Measurements from ENCODE around the gene PPP2R5A. TPM values are rescaled to one million over a fixed set of nuclear protein-coding genes. Genes with fewer than 3 reads are reported as not detected.
"Not testable (repeated sequence)": the region's sequence is repeated elsewhere in the genome, so short reads cannot be mapped to it uniquely, and the experiment has no call there.

The PPP2R5A gene
- total RNA-seq, 1 donor from 2014 or later, result 22.8 TPM

GRCh38 chr1:212293579-212293978 is 8.4 kb downstream of the PPP2R5A start:
- DNase-seq (ENCODE audit: low spot score in 2 of 2), result no peak
- no peak for FAIRE-seq

- no peak for DNase-seq (ENCODE audit: low spot score in 2 of 2)
Observed at GRCh38 chr1:212294983-212295382, 9.8 kb downstream of the PPP2R5A start.

GRCh38 chr1:212295579-212295978 is 10.4 kb downstream of the PPP2R5A start:
- no peak for DNase-seq (ENCODE audit: low spot score in 2 of 2)
- no peak for FAIRE-seq

More at GRCh38 chr1:212294983-212295382, 9.8 kb downstream of the PPP2R5A start:
- no peak for FAIRE-seq

GRCh38 chr1:212297338-212297737 is 12.1 kb downstream of the PPP2R5A start:
- DNase-seq (ENCODE audit: low spot score in 2 of 2) (no peak), FAIRE-seq (no peak)

DNA sequence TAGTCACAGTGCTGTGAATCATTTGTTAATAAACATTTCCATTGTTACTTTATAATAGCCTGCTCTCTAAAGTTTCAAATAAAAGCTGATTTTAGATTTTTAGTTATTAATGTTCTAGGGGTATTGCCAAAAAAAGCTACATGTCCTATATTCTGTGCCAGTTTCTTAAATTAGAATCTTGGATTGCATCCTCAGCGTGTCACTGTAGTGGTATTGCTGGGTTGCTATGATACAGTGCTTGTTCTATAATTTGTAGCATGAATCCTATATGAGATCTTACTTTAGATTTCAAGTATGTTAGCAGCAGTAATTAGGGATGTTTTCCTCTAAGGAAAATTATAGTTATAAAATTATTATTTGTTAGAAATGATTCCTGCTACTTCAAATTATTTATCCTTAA is 16.4 kb downstream of the PPP2R5A start:
- no peak for DNase-seq (ENCODE audit: low spot score in 2 of 2)
- FAIRE-seq, result no peak

- DNase-seq (ENCODE audit: low spot score in 2 of 2) (no peak), FAIRE-seq (no peak)
Observed at GRCh38 chr1:212302745-212303383, 17.7 kb downstream of the PPP2R5A start.

DNA sequence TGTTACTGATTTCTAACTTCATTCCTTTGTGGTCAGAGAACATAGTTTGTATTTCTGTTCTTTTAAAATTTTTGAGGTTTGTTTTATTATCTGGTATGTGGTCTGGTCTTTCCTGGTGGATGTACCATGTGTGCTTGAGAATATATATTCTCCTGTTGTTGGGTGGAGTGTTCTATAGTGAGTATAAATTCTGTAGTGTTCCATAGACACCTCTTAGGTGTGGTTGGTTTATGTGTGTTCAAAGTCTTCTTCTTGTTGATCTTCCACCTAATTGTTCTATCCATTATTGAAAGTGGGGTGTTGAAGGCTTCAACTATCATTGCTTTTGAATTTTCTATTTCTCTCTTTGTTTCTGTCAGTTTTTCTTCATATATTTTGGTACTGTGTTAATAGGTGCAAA is 20.1 kb downstream of the PPP2R5A start:
- DNase-seq (ENCODE audit: low spot score in 2 of 2), result no peak
- no peak for FAIRE-seq

- FAIRE-seq; DNase-seq (ENCODE audit: low spot score in 2 of 2): not testable (repeated sequence)
Observed at GRCh38 chr1:212305984-212306452, 20.8 kb downstream of the PPP2R5A start.

GRCh38 chr1:212309967-212310366 is 24.8 kb downstream of the PPP2R5A start:
- FAIRE-seq, result no peak

DNA sequence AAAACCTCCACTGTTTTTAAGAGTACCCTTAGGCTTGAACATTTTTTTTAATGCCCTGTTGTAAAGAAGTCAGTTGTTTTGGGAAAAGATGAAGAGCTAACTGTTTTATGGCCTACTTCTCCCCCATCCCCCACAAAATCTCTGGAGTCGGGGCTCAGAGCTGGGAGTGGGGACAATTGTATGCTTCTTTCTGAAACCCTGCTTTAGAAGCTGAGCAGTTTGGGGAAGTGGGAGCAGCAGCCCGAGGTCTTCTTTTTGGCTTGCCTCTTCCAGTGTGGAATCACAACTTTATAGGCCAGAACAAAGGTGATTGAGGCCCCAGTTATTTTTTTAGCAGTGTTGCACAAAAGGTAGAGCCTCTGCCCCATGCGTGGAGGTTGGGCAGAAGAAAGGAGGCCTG is 25.2 kb downstream of the PPP2R5A start:
- FAIRE-seq (no peak), DNase-seq (ENCODE audit: low spot score in 2 of 2) (no peak)

More at GRCh38 chr1:212309967-212310366, 24.8 kb downstream of the PPP2R5A start:
- DNase-seq (ENCODE audit: low spot score in 2 of 2), result no peak

DNA sequence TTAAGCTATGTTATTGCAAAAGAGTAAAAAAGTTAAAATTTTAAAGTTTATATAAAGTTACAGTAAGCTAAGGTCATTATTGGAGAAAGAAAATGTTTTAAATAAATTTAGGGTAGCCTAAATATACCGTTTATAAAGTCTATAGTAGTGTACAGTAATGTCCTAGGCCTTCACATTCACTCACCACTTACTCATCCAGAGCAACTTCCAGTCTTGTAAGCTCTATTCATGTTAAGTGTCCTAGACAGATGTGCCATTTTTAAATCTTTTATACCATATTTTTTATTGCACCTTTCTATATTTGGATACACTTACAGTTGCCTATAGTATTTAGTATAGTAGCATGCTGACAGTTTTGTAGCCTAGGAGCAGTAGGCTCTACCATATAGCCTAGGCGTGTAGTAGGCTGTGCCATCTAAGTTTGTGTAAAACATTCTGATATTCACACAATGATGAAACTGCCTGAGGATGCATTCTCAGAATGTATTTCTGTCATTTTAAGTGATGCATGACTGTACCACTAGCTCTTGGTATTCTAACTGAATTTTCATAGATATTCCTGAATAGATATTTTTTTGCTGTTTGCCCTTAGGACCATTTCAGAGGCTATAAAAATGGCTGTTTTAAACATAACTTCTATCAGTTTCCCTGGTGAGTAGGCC is 26.8 kb downstream of the PPP2R5A start:
- FAIRE-seq (no peak), DNase-seq (ENCODE audit: low spot score in 2 of 2) (no peak)

- no peak for FAIRE-seq
- no peak for DNase-seq (ENCODE audit: low spot score in 2 of 2)
Observed at GRCh38 chr1:212313616-212314015, 28.4 kb downstream of the PPP2R5A start.

GRCh38 chr1:212315184-212315583 is 30.0 kb downstream of the PPP2R5A start:
- DNase-seq (ENCODE audit: low spot score in 2 of 2), result no peak
- no peak for FAIRE-seq

GRCh38 chr1:212315907-212316306 is 30.7 kb downstream of the PPP2R5A start:
- no peak for FAIRE-seq
- no peak for DNase-seq (ENCODE audit: low spot score in 2 of 2)

- FAIRE-seq, result no peak
Observed at GRCh38 chr1:212317916-212318315, 32.7 kb downstream of the PPP2R5A start.

GRCh38 chr1:212321031-212321430 is 35.8 kb downstream of the PPP2R5A start:
- not testable (repeated sequence) for DNase-seq (ENCODE audit: low spot score in 2 of 2); FAIRE-seq

More at GRCh38 chr1:212317916-212318315, 32.7 kb downstream of the PPP2R5A start:
- DNase-seq (ENCODE audit: low spot score in 2 of 2), result no peak

- FAIRE-seq, result no peak
- DNase-seq (ENCODE audit: low spot score in 2 of 2), result no peak
Observed at GRCh38 chr1:212323066-212323465, 37.9 kb downstream of the PPP2R5A start.

- no peak for DNase-seq (ENCODE audit: low spot score in 2 of 2)
- FAIRE-seq, result no peak
Observed at GRCh38 chr1:212326541-212326940, 41.3 kb downstream of the PPP2R5A start.

- FAIRE-seq, result no peak
Observed at GRCh38 chr1:212328248-212328647, 43.0 kb downstream of the PPP2R5A start.

GRCh38 chr1:212329105-212329504 is 43.9 kb downstream of the PPP2R5A start:
- DNase-seq (ENCODE audit: low spot score in 2 of 2), result no peak
- FAIRE-seq, result no peak

More at GRCh38 chr1:212328248-212328647, 43.0 kb downstream of the PPP2R5A start:
- no peak for DNase-seq (ENCODE audit: low spot score in 2 of 2)

- FAIRE-seq (no peak), DNase-seq (ENCODE audit: low spot score in 2 of 2) (no peak)
Observed at GRCh38 chr1:212341090-212341489, 55.9 kb downstream of the PPP2R5A start.

- no peak for FAIRE-seq
- no peak for DNase-seq (ENCODE audit: low spot score in 2 of 2)
Observed at GRCh38 chr1:212344905-212345304, 59.7 kb downstream of the PPP2R5A start.

Measured in frontal cortex (tissue), 4 donors.